H9 (cell line): ENCODE results near the gene USP26. TPM values are rescaled to one million over a fixed set of nuclear protein-coding genes. Genes with fewer than 3 reads are reported as not detected.

Source experiments
- DNase-seq: peaks from one replicate; pipeline ENCODE4 v3.0.0-alpha.2; 2017
- H2AFZ ChIP-seq: one replicate; pipeline ENCODE4 v1.6.1; 2013; ENCODE audit warnings: mild to moderate bottlenecking, low read length, control low read depth, moderate library complexity
- H2AK5ac ChIP-seq: 2 replicates; pipeline ENCODE4 v1.6.1; 2013; ENCODE audit warnings: low read length, control low read depth, mixed read lengths; ENCODE audit not compliant: insufficient read length
- H2BK120ac ChIP-seq: one replicate; pipeline ENCODE4 v1.6.1; 2013; ENCODE audit warnings: low read depth, mild to moderate bottlenecking, low read length, control low read depth, inconsistent platforms; ENCODE audit not compliant: poor library complexity, severe bottlenecking
- H2BK12ac ChIP-seq: 2 replicates; pipeline ENCODE4 v1.6.1; 2013; ENCODE audit warnings: low read length, control low read depth, mixed read lengths, low read depth; ENCODE audit not compliant: insufficient read length
- H2BK15ac ChIP-seq: 2 replicates; pipeline ENCODE4 v1.6.1; 2013; ENCODE audit warnings: low read depth, low read length, control low read depth
- H2BK20ac ChIP-seq: one replicate; pipeline ENCODE4 v1.6.1; 2013; ENCODE audit warnings: low read depth, mild to moderate bottlenecking, low read length, control low read depth, inconsistent platforms; ENCODE audit not compliant: poor library complexity, severe bottlenecking
- H2BK5ac ChIP-seq: 2 replicates; pipeline ENCODE4 v1.6.1; 2013; ENCODE audit warnings: low read length, control low read depth, mixed read lengths; ENCODE audit not compliant: insufficient read length
- H3K14ac ChIP-seq: 2 replicates; pipeline ENCODE4 v1.6.1; 2013; ENCODE audit warnings: low read length, control low read depth; ENCODE audit not compliant: insufficient read depth
- H3K18ac ChIP-seq: 2 replicates; pipeline ENCODE4 v1.6.1; 2013; ENCODE audit warnings: low read depth, mild to moderate bottlenecking, mixed read lengths, low read length, control low read depth; ENCODE audit not compliant: insufficient read length
- H3K23ac ChIP-seq: 2 replicates; pipeline ENCODE4 v1.6.1; 2013; ENCODE audit warnings: low read length, control low read depth, mixed read lengths, low read depth; ENCODE audit not compliant: insufficient read length
- H3K23me2 ChIP-seq: 2 replicates; pipeline ENCODE4 v1.6.1; 2013; ENCODE audit warnings: low read depth, mild to moderate bottlenecking, mixed read lengths, low read length, control low read depth; ENCODE audit not compliant: insufficient read length, poor library complexity, severe bottlenecking
- H3K27ac ChIP-seq: 2 replicates; pipeline ENCODE4 v1.5.1; 2013; ENCODE audit warnings: low read length, control low read depth, mixed read lengths, low read depth; ENCODE audit not compliant: insufficient read length
- H3K27me3 ChIP-seq: 2 replicates; pipeline ENCODE4 v1.6.1; 2013; ENCODE audit warnings: low read length, control low read depth, inconsistent platforms; ENCODE audit not compliant: insufficient read depth
- H3K4ac ChIP-seq: 2 replicates; pipeline ENCODE4 v1.6.1; 2013; ENCODE audit warnings: low read depth, mild to moderate bottlenecking, control low read depth, inconsistent platforms, low read length, moderate library complexity
- H3K4me1 ChIP-seq: 2 replicates; pipeline ENCODE4 v1.6.1; 2013; ENCODE audit warnings: low read length, control low read depth, inconsistent platforms; ENCODE audit not compliant: insufficient read depth
- H3K4me2 ChIP-seq: 2 replicates; pipeline ENCODE4 v1.6.1; 2013; ENCODE audit warnings: low read length, control low read depth, mixed read lengths; ENCODE audit not compliant: insufficient read length, insufficient read depth
- H3K56ac ChIP-seq: 2 replicates; pipeline ENCODE4 v1.6.1; 2013; ENCODE audit warnings: low read depth, mild to moderate bottlenecking, mixed read lengths, low read length, control low read depth; ENCODE audit not compliant: insufficient read length
- H3K79me1 ChIP-seq: 2 replicates; pipeline ENCODE4 v1.6.1; 2013; ENCODE audit warnings: low read depth, mild to moderate bottlenecking, moderate library complexity, low read length, control low read depth, inconsistent platforms; ENCODE audit not compliant: insufficient read depth, poor library complexity, severe bottlenecking
- H3K79me2 ChIP-seq: 2 replicates; pipeline ENCODE4 v1.6.1; 2013; ENCODE audit warnings: low read length, control low read depth, inconsistent platforms; ENCODE audit not compliant: insufficient read depth
- H3K9ac ChIP-seq: 2 replicates; pipeline ENCODE4 v1.6.1; 2013; ENCODE audit warnings: low read length, control low read depth, mixed read lengths; ENCODE audit not compliant: insufficient read length; ENCODE audit errors: extremely low read depth
- H3K9me3 ChIP-seq: one replicate; pipeline ENCODE4 v1.6.1; 2013; ENCODE audit warnings: low read depth, low read length, inconsistent platforms; ENCODE audit not compliant: control insufficient read depth
- H3T11ph ChIP-seq: one replicate; pipeline ENCODE4 v1.6.1; 2013; ENCODE audit warnings: mild to moderate bottlenecking, low read length, control low read depth, inconsistent platforms
- H4K20me1 ChIP-seq: one replicate; pipeline ENCODE4 v1.6.1; 2013; ENCODE audit not compliant: control insufficient read depth, insufficient read length, insufficient read depth
- H4K5ac ChIP-seq: 2 replicates; pipeline ENCODE4 v1.6.1; 2013; ENCODE audit warnings: low read depth, mild to moderate bottlenecking, mixed read lengths, low read length, control low read depth; ENCODE audit not compliant: insufficient read length
- H4K8ac ChIP-seq: replicated peaks from 2 replicates; pipeline ENCODE4 v1.6.1; 2013; ENCODE audit warnings: low read length, control low read depth, mixed read lengths, low read depth; ENCODE audit not compliant: insufficient read length
- H4K91ac ChIP-seq: 2 replicates; pipeline ENCODE4 v1.6.1; 2013; ENCODE audit warnings: low read depth, mild to moderate bottlenecking, moderate library complexity, mixed read lengths, low read length, control low read depth; ENCODE audit not compliant: insufficient read length
- H3K27ac Mint-ChIP-seq, 3 experiments: 2 replicates in 2 of 3; 3 replicates in 1 of 3; pipeline ENCODE4 v1.8.0; 2020 to 2021; ENCODE audit warnings: mixed read lengths in 3 of 3, mild to moderate bottlenecking in 1 of 3, moderate library complexity in 1 of 3
- H3K27me3 Mint-ChIP-seq: 2 replicates; pipeline ENCODE4 v1.8.0; 2021; ENCODE audit warnings: low read depth, mild to moderate bottlenecking, moderate library complexity, mixed read lengths
- H3K36me3 Mint-ChIP-seq, 3 experiments: 2 replicates in 2 of 3; 3 replicates in 1 of 3; pipeline ENCODE4 v1.8.0; 2020 to 2021; ENCODE audit warnings: low read depth in 3 of 3, mixed read lengths in 3 of 3; ENCODE audit not compliant: insufficient read depth in 1 of 3
- H3K4me1 Mint-ChIP-seq, 2 experiments: 2 replicates each; pipeline ENCODE4 v1.8.0; 2020; ENCODE audit warnings: mixed read lengths in 2 of 2
- H3K4me3 Mint-ChIP-seq, 2 experiments: 2 replicates in 1 of 2; 3 replicates in 1 of 2; pipeline ENCODE4 v1.8.0; 2020 to 2021; ENCODE audit warnings: mild to moderate bottlenecking in 2 of 2, mixed read lengths in 2 of 2, moderate library complexity in 1 of 2
- H3K9me3 Mint-ChIP-seq, 2 experiments: 2 replicates in 1 of 2; 3 replicates in 1 of 2; pipeline ENCODE4 v1.8.0; 2020; ENCODE audit warnings: mild to moderate bottlenecking in 2 of 2, mixed read lengths in 2 of 2, moderate library complexity in 1 of 2
- WGBS: extraction: QIAGEN DNeasy Blood & Tissue Kit; methylation state at CpG from one replicate; pipeline ENCODE4 v1.1.7; 2013; ENCODE audit warnings: missing lambda C conversion rate, low lambda C conversion rate, mixed read lengths; ENCODE audit not compliant: insufficient read length; ENCODE audit errors: extremely low coverage; 5-methylcytosine and 5-hydroxymethylcytosine counted together
- total RNA-seq: library from RNA; stranded (reverse); gene quantifications from 2 replicates; pipeline ENCODE4 v1.2.1, GENCODE V29; 2021
- TF ChIP-seq, protein P1 (sequence below): fragments of 200-600 bp; sonication (generic); conservative IDR thresholded peaks from 3 replicates; pipeline ENCODE4 v1.8.0; 2021; ENCODE audit warnings: antibody characterized with exemption, mild to moderate bottlenecking

Gene USP26
- total RNA-seq, 1 experiment from 2014 or later: not detected

- Histone ChIP-seq H4K20me1 (no peaks in the 10 kb centered on the region), H3K9ac (no peak overlapping the region), H4K91ac (no peak overlapping the region), H2BK120ac (no peak overlapping the region), H3K79me2 (no peaks in the 10 kb centered on the region), H3K27me3 (no peaks in the 10 kb centered on the region), H3K4me2 (no peak overlapping the region), H2BK12ac (no peak overlapping the region), H3K23ac (no peak overlapping the region), H2BK15ac (no peak overlapping the region), H3K4me1 (no peaks in the 10 kb centered on the region), H2BK20ac (no peak overlapping the region), H2BK5ac (no peak overlapping the region), H4K5ac (no peak overlapping the region), H2AFZ (no peak overlapping the region), H3K4ac (no peak overlapping the region), H3K27ac (no peak overlapping the region), H3T11ph (no peak overlapping the region), H2AK5ac (no peak overlapping the region), H3K23me2 (no peaks in the 10 kb centered on the region), H4K8ac (no peak overlapping the region), H3K79me1 (no peaks in the 10 kb centered on the region), H3K9me3 (no peaks in the 10 kb centered on the region), H3K56ac (no peak overlapping the region), H3K18ac (no peak overlapping the region), H3K14ac (no peak overlapping the region)
- Mint-ChIP-seq H3K4me3 (no peak overlapping the region), H3K9me3 (no peaks in the 10 kb centered on the region), H3K27me3 (no peaks in the 10 kb centered on the region), H3K27ac (no peak overlapping the region), H3K36me3 (no peaks in the 10 kb centered on the region), H3K4me1 (no peaks in the 10 kb centered on the region)
- DNase-seq: no peak
- no CpG with 5 or more reads among the region's 3 CpGs for WGBS
- TF ChIP-seq, protein P1, sequence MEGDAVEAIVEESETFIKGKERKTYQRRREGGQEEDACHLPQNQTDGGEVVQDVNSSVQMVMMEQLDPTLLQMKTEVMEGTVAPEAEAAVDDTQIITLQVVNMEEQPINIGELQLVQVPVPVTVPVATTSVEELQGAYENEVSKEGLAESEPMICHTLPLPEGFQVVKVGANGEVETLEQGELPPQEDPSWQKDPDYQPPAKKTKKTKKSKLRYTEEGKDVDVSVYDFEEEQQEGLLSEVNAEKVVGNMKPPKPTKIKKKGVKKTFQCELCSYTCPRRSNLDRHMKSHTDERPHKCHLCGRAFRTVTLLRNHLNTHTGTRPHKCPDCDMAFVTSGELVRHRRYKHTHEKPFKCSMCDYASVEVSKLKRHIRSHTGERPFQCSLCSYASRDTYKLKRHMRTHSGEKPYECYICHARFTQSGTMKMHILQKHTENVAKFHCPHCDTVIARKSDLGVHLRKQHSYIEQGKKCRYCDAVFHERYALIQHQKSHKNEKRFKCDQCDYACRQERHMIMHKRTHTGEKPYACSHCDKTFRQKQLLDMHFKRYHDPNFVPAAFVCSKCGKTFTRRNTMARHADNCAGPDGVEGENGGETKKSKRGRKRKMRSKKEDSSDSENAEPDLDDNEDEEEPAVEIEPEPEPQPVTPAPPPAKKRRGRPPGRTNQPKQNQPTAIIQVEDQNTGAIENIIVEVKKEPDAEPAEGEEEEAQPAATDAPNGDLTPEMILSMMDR: no peak
These were observed 78.7 kb downstream of the USP26 start for GRCh38 chrX:133018229-133018628.
